ENCODE results near the gene TANGO6. TPM values are rescaled to one million over a fixed set of nuclear protein-coding genes. Genes with fewer than 3 reads are reported as not detected.

TANGO6 gene
- polyA plus RNA-seq, 1 experiment = 14.6 TPM

DNA sequence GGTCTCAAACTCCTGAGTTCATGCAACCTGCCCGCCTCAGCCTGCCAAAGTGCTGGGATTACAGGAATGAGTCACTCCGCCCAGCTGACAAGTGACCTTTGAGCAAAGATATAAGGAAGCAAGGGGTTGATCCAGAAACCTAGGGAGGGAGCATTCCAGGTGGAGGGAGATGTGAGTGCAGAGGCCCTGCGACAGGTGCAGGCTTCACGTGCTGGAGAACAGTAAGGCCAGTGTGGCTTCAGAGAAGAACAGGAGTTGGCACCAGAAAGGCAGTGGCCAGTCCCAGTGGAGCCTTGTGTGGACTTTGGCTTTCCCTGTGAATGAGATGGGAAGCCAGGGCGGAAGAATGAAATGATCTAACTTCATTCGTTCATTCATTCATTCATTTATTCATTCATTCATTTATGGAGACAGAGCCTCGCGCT is 188.6 kb downstream of the TANGO6 start:
- CTCF ChIA-PET = no interaction called here
- Histone ChIP-seq H3K27me3 (ENCODE audit: control insufficient read depth, insufficient read depth, low read length) (no peaks in the 10 kb centered on the region), H3K36me3 (ENCODE audit: control insufficient read depth, insufficient read depth, low read length) (no peaks in the 10 kb centered on the region), H3K4me3 (ENCODE audit: low read depth, low read length) (no peak overlapping the region)
- POLR2A ChIA-PET = no interaction called here
- no peak for DNase-seq (ENCODE audit: low read depth)
- TF ChIP-seq, protein P1, sequence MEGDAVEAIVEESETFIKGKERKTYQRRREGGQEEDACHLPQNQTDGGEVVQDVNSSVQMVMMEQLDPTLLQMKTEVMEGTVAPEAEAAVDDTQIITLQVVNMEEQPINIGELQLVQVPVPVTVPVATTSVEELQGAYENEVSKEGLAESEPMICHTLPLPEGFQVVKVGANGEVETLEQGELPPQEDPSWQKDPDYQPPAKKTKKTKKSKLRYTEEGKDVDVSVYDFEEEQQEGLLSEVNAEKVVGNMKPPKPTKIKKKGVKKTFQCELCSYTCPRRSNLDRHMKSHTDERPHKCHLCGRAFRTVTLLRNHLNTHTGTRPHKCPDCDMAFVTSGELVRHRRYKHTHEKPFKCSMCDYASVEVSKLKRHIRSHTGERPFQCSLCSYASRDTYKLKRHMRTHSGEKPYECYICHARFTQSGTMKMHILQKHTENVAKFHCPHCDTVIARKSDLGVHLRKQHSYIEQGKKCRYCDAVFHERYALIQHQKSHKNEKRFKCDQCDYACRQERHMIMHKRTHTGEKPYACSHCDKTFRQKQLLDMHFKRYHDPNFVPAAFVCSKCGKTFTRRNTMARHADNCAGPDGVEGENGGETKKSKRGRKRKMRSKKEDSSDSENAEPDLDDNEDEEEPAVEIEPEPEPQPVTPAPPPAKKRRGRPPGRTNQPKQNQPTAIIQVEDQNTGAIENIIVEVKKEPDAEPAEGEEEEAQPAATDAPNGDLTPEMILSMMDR (IDR thresholded peaks at IDR 0.05; ENCODE audit: insufficient read depth, low read depth, low read length) = no peak

DNA sequence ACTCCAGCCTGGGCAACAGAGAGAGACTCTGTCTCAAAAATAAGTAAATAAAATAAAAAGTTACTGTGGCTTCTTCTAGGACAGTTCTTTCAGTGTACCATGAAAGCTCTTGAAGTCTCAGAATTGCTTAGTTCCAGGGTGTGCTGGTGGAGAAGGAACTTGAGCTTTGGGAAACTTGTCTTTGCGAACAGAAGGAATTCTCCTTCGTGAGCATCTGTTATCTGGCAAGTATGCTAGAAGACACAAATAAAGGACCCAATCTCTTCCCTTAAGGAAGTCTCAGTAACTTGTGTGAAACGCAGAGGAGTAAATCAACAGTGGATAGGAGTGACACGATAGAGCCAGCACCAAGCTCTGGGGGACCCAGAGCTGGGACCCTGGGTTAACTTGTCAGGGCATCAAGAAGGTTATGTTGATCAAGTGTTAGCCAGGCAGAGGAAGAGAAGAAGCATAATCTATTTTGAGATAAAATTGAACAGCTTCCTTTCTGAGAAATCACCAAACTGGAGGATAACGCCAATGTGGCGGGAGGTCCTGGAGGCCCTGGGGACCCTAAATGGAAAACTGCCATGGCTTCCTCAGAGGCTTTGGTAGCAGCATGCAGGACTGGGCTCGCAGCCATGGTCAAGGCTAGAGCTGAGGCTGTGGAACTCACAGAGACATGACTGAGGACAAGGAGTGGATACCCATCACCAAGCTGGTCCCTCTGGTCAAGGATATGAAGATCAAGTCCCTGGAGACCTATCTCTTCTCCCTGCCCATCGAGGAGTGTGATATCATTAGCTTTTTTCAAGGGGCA is 190.0 kb downstream of the TANGO6 start:
- Histone ChIP-seq H3K4me3 (ENCODE audit: low read depth, low read length) (no peak overlapping the region), H3K27me3 (ENCODE audit: control insufficient read depth, insufficient read depth, low read length) (no peaks in the 10 kb centered on the region), H3K36me3 (ENCODE audit: control insufficient read depth, insufficient read depth, low read length) (no peaks in the 10 kb centered on the region)
- ChIA-PET CTCF (interaction anchor here (0.7 to 1.2 kb wide), 2 partner anchors 16 to 79 kb away, joined by 3 read pairs; no protein-coding TSS in a partner anchor), POLR2A (no interaction called here)
- DNase-seq (ENCODE audit: low read depth) = no peak
- TF ChIP-seq, protein P1 (IDR thresholded peaks at IDR 0.05; ENCODE audit: insufficient read depth, low read depth, low read length) = no peak

DNA sequence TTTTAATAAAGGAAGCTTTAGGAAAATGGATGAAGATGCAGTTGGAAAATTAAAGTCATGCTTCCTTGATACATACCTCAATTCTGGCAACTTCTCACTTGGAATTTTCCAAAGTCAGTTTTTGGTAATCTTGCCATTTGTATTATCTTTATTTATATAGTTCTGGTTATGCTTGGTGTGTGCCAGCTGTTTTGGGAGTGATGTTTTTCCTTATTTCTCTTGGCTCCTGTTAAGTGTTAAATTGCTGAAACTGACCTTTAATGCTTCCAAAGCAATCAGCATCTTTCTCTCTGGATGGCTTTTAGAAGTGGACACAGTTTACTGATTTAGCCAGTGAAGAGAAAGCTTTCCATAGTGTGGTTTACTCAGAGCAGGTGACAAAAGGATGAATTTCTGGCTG is 192.0 kb downstream of the TANGO6 start:
- TF ChIP-seq, protein P1 (IDR thresholded peaks at IDR 0.05; ENCODE audit: insufficient read depth, low read depth, low read length) = no peak
- POLR2A ChIA-PET = no interaction called here
- H3K27me3 ChIP-seq (ENCODE audit: control insufficient read depth, insufficient read depth, low read length) = no peaks in the 10 kb centered on the region
- no peak overlapping the region for H3K4me3 ChIP-seq (ENCODE audit: low read depth, low read length)
- H3K36me3 ChIP-seq (ENCODE audit: control insufficient read depth, insufficient read depth, low read length) = no peaks in the 10 kb centered on the region
- no peak for DNase-seq (ENCODE audit: low read depth)
- CTCF ChIA-PET = interaction anchor here (0.8 kb wide), 1 partner anchor 15 kb away, joined by 3 read pairs; no protein-coding TSS in a partner anchor

DNA sequence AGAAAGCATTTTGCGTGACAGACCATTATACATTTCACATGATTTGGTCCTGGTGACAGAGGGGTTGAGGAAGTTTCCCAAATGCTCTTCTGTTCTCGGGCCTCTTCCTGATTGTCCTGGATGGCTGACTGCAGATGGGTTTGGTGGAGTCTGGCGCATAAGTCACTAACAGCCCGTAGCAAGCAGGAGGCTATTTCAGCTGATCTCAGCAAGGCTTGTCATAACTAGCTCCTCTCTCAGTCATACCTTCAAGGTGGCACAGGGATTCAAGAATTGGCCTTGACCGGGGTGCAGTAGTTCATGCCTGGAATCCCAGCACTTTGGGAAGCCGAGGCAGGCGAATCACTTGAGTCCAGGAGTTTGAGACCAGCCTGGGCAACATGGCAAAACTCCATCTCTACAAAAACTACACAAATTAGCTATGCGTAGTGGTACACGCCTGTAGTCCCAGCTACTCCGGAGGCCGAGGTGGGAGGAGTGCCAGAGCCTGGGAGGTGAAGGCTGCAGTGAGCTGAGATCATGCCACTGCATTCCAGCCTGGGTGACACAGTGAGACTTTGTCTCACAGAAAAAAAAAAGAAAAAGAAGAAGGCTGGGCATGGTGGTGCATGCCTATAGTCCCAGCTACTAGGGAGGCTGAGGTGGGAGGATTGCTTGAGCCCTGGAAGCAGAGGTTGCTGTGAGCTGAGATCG is 193.2 kb downstream of the TANGO6 start:
- Histone ChIP-seq H3K36me3 (ENCODE audit: control insufficient read depth, insufficient read depth, low read length) (no peaks in the 10 kb centered on the region), H3K4me3 (ENCODE audit: low read depth, low read length) (no peak overlapping the region), H3K27me3 (ENCODE audit: control insufficient read depth, insufficient read depth, low read length) (no peaks in the 10 kb centered on the region)
- TF ChIP-seq, protein P1 (IDR thresholded peaks at IDR 0.05; ENCODE audit: insufficient read depth, low read depth, low read length) = no peak
- no peak for DNase-seq (ENCODE audit: low read depth)
- CTCF ChIA-PET = no interaction called here
- POLR2A ChIA-PET = no interaction called here

DNA sequence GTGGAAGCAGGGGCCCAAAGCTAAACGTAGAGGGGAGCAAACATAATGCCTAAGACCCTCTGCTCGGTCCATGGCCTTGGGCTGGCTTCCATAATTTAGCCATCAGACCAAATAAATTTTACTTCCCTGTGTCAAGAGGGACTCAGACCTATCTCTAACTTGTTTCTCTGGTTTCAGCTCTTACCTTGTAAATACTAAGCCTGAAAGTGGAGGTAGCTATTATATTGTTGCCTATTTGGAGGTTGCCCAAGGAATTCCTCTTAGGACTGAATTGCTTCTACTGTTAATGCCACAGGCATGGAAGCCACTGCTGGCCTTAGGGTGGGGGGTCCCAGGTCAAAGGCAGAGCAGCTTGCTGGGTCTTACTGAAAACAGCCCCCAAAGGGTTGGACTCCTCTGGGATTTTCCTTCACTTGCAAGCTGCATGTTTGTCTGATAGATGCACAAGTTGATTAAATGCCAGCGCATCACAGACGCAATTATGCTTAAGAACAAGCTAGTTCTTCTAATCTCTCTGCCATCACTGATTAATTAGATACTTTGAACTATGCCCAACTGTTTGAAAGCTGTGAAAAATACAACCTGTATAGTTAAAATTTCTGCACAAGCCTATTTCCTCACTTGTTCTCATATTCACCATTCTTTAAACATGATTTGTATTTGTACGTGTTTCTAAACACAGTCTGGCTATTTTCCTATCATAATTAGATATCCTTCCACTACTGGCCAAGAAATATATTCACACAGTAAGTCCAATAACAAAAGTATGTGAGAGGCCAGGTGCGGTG is 194.2 kb downstream of the TANGO6 start:
- no peaks in the 10 kb centered on the region for H3K27me3 ChIP-seq (ENCODE audit: control insufficient read depth, insufficient read depth, low read length)
- ChIA-PET CTCF (no interaction called here), POLR2A (no interaction called here)
- TF ChIP-seq, protein P1 (IDR thresholded peaks at IDR 0.05; ENCODE audit: insufficient read depth, low read depth, low read length) = no peak
- DNase-seq (ENCODE audit: low read depth) = no peak
- no peaks in the 10 kb centered on the region for H3K36me3 ChIP-seq (ENCODE audit: control insufficient read depth, insufficient read depth, low read length)
- no peak overlapping the region for H3K4me3 ChIP-seq (ENCODE audit: low read depth, low read length)

All from BJ (cell line).